Spleen (tissue), 7 donors: ENCODE results near the gene NFASC.

Source experiments
- CTCF ChIP-seq, 11 experiments: fragments of 200-600 bp in 7 of 11; fragments of 450-650 bp in 4 of 11; sonication (generic) in 4 of 11; IDR thresholded peaks in 8 of 11; conservative IDR thresholded peaks in 3 of 11; 1 replicate in 7 of 11; 2 replicates in 4 of 11; pipeline versions ENCODE4 v1.4.0 to v1.8.0; 2016 to 2021; ENCODE audit warnings: antibody characterized with exemption in 11 of 11, inconsistent platforms in 4 of 11, mild to moderate bottlenecking in 1 of 11
- POLR2A ChIP-seq, 3 donors: fragments of 450-650 bp; IDR thresholded peaks; one replicate each; pipeline ENCODE4 v1.5.1; 2017; ENCODE audit warnings: antibody characterized with exemption in 3 of 3, mild to moderate bottlenecking in 1 of 3
- donor health status: DM: no; HTN: no; CAD: no; lungs with moderate emphysema.
- donor health status: DM: no; HTN: no; CAD: no.
- donor health status: DM: no; HTN: no; CAD: no.

- no peak for TF ChIP-seq POLR2A (IDR thresholded peaks at IDR 0.05)
- TF ChIP-seq CTCF (IDR thresholded peaks at IDR 0.05 in 8 of 11, conservative IDR thresholded peaks at IDR 0.05 in 3 of 11), result no peak
These were observed 24.1 kb upstream of the NFASC start for GRCh38 chr1:204846546-204846945.
